Panc1 (cell line): Measurements from ENCODE around the gene NLRP2B. TPM values are rescaled to one million over a fixed set of nuclear protein-coding genes. Genes with fewer than 3 reads are reported as not detected.

Source experiments
- ATAC-seq: fragments of 200-7000 bp; cut with Tn5 transposase; 2 replicates; pipeline ENCODE4 v1.9.1; 2020; ENCODE audit warnings: mild to moderate bottlenecking, moderate library complexity
- BruUV-seq: library from RNA; stranded (reverse); fragments of 400-500 nt; replicated peaks from 2 replicates; lab custom pipeline; 2021; lab: Mats Ljungman, UMichigan
- CTCF ChIA-PET: fragments of 300-600 bp; sonication (Branson Sonifier 250); formaldehyde crosslinking; loops from one replicate; lab custom pipeline; 2022; ENCODE audit warnings: antibody characterized with exemption; lab: Charles Lee
- POLR2A ChIA-PET: fragments of 300-600 bp; sonication (Branson Sonifier 250); formaldehyde crosslinking; loops from one replicate; lab custom pipeline; 2022; ENCODE audit warnings: antibody characterized with exemption; lab: Charles Lee
- DNase-seq: peaks from one replicate; pipeline ENCODE4 v3.0.0-alpha.2; 2010; ENCODE audit warnings: low read depth, low spot score
- H3K27ac ChIP-seq: 2 replicates; pipeline ENCODE4 v1.5.1; 2011; ENCODE audit warnings: mild to moderate bottlenecking, low read length, inconsistent platforms
- H3K27me3 ChIP-seq: fragments of 200-500 bp; sonication (Bioruptor generic); 2 replicates; pipeline ENCODE4 v1.6.0; 2014; ENCODE audit warnings: low read length, inconsistent platforms; ENCODE audit not compliant: control insufficient read depth, insufficient read depth
- H3K36me3 ChIP-seq: fragments of 200-500 bp; sonication (Bioruptor generic); 2 replicates; pipeline ENCODE4 v1.5.1; 2014; ENCODE audit warnings: inconsistent platforms, mild to moderate bottlenecking, low read length, moderate library complexity; ENCODE audit not compliant: control insufficient read depth, insufficient read depth
- H3K4me1 ChIP-seq: 2 replicates; pipeline ENCODE4 v1.5.1; 2011; ENCODE audit warnings: inconsistent platforms, mild to moderate bottlenecking, low read length, moderate library complexity; ENCODE audit not compliant: control insufficient read depth, insufficient read depth
- H3K4me3 ChIP-seq, 2 experiments: 2 replicates each; pipeline ENCODE4 v1.5.1; 2011 to 2012; ENCODE audit warnings: low read depth in 2 of 2, low read length in 2 of 2, mild to moderate bottlenecking in 2 of 2, inconsistent platforms in 1 of 2, moderate library complexity in 1 of 2
- H3K9me3 ChIP-seq: fragments of 200-500 bp; sonication (Bioruptor generic); 2 replicates; pipeline ENCODE4 v1.5.1; 2014; ENCODE audit warnings: low read depth, mild to moderate bottlenecking, inconsistent platforms, low read length, moderate library complexity; ENCODE audit not compliant: control insufficient read depth, insufficient read depth
- POLR2AphosphoS5 ChIP-seq: IDR thresholded peaks from 2 replicates; pipeline ENCODE4 v1.6.1; 2012; ENCODE audit warnings: mild to moderate bottlenecking, low read depth, low read length, moderate library complexity
- REST ChIP-seq, 2 experiments: IDR thresholded peaks; 2 replicates each; pipeline ENCODE4 v1.6.1; 2011 to 2012; ENCODE audit warnings: low read depth in 2 of 2, control low read depth in 1 of 2, low read length in 1 of 2, mild to moderate bottlenecking in 1 of 2, moderate library complexity in 1 of 2; ENCODE audit not compliant: insufficient read depth in 1 of 2
- SIN3A ChIP-seq: IDR thresholded peaks from 2 replicates; pipeline ENCODE4 v1.6.1; 2012; ENCODE audit warnings: low read depth, mild to moderate bottlenecking, low read length, moderate library complexity, borderline replicate concordance; ENCODE audit not compliant: insufficient read depth
- TCF7L2 ChIP-seq: IDR thresholded peaks from 2 replicates; pipeline ENCODE4 v1.6.1; 2011; ENCODE audit warnings: mild to moderate bottlenecking, low read depth, low read length, inconsistent platforms
- in situ Hi-C: cut with HindIII; loops from 2 replicates; pipeline ENCODE4 v1.10.0; 2016; ENCODE audit warnings: low sequenced_read_pairs, low pct_unique_long_range_greater_than_20kb
- intact Hi-C: fragments of 100-400 bp; cut with micrococcal nuclease; formaldehyde crosslinking; loops from one replicate; pipeline ENCODE4 v1.10.0; 2022; ENCODE audit not compliant: unreplicated experiment
- total RNA-seq: library from RNA; stranded (reverse); gene quantifications from one replicate; pipeline ENCODE4 v1.2.1, GENCODE V29; 2021; ENCODE audit not compliant: unreplicated experiment
- TF ChIP-seq, protein P1 (sequence below): fragments of 450-650 bp; IDR thresholded peaks from 2 replicates; pipeline ENCODE4 v1.5.1; 2017; ENCODE audit warnings: mild to moderate bottlenecking

Gene NLRP2B
- total RNA-seq, 1 experiment from 2014 or later, result not detected

GRCh38 chrX:57655065-57655464 lies 25.0 kb downstream of the NLRP2B start:
- TF ChIP-seq SIN3A, result no peak
- TF ChIP-seq, protein P1, sequence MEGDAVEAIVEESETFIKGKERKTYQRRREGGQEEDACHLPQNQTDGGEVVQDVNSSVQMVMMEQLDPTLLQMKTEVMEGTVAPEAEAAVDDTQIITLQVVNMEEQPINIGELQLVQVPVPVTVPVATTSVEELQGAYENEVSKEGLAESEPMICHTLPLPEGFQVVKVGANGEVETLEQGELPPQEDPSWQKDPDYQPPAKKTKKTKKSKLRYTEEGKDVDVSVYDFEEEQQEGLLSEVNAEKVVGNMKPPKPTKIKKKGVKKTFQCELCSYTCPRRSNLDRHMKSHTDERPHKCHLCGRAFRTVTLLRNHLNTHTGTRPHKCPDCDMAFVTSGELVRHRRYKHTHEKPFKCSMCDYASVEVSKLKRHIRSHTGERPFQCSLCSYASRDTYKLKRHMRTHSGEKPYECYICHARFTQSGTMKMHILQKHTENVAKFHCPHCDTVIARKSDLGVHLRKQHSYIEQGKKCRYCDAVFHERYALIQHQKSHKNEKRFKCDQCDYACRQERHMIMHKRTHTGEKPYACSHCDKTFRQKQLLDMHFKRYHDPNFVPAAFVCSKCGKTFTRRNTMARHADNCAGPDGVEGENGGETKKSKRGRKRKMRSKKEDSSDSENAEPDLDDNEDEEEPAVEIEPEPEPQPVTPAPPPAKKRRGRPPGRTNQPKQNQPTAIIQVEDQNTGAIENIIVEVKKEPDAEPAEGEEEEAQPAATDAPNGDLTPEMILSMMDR, result no peak
- no peak for TF ChIP-seq REST (IDR thresholded peaks at IDR 0.05; ENCODE audit: insufficient read depth in 1 of 2, low read depth in 2 of 2, low read length in 1 of 2)
- Histone ChIP-seq H3K36me3 (no peaks in the 10 kb centered on the region), H3K4me3 (no peak overlapping the region), H3K4me1 (no peaks in the 10 kb centered on the region), H3K27ac (no peak overlapping the region), H3K27me3 (no peaks in the 10 kb centered on the region), H3K9me3 (no peaks in the 10 kb centered on the region)
- BruUV-seq, result no TSS peak
- ChIA-PET CTCF (no interaction called here), POLR2A (no interaction called here)
- intact Hi-C loops (no loop called here), in situ Hi-C loops (no loop called here)
- no peak for ATAC-seq
- DNase-seq, result no peak

DNA sequence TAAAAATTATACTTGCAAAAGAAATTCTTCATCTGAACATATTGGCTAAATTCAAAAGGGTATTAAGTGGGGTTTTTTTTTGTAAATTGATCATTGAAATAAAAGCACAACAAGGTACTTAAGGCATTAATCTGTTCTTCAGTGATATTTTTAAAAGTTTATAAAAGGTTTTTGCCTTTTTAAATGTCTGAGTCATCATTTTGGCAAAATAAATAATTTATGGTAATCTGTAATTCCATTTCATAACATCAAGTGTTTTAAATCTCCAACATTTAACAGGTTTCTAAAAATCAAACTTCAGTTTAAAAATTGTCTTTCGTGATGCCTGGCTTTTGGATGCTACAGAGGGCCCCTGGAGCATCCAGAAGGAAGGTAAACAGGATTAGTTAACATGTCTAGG lies 27.4 kb downstream of the NLRP2B start:
- POLR2A ChIA-PET, result no interaction called here
- in situ Hi-C loops, result no loop called here

More for the DNA sequence above, 27.4 kb downstream of the NLRP2B start:
- ATAC-seq (no peak), DNase-seq (no peak)
- intact Hi-C loops, result no loop called here
- H3K9me3 ChIP-seq, result no peaks in the 10 kb centered on the region
- H3K27me3 ChIP-seq, result no peaks in the 10 kb centered on the region
- TF ChIP-seq TCF7L2 (no peak), SIN3A (no peak), REST (IDR thresholded peaks at IDR 0.05; ENCODE audit: insufficient read depth in 1 of 2, low read depth in 2 of 2, low read length in 1 of 2) (no peak), POLR2AphosphoS5 (no peak)
- TF ChIP-seq, protein P1, result no peak
- no peaks in the 10 kb centered on the region for H3K4me1 ChIP-seq
- H3K36me3 ChIP-seq, result no peaks in the 10 kb centered on the region
- CTCF ChIA-PET, result no interaction called here
- no peak overlapping the region for H3K27ac ChIP-seq
- no TSS peak for BruUV-seq
- no peak overlapping the region for H3K4me3 ChIP-seq
